H9 (cell line): ENCODE measurements around the gene AIFM3. TPM values are rescaled to one million over a fixed set of nuclear protein-coding genes. Genes with fewer than 3 reads are reported as not detected.

Source experiments
- DNase-seq: peaks from one replicate; pipeline ENCODE4 v3.0.0-alpha.2; 2017
- H2AFZ ChIP-seq: one replicate; pipeline ENCODE4 v1.6.1; 2013; ENCODE audit warnings: mild to moderate bottlenecking, low read length, control low read depth, moderate library complexity
- H2AK5ac ChIP-seq: 2 replicates; pipeline ENCODE4 v1.6.1; 2013; ENCODE audit warnings: low read length, control low read depth, mixed read lengths; ENCODE audit not compliant: insufficient read length
- H2BK120ac ChIP-seq: one replicate; pipeline ENCODE4 v1.6.1; 2013; ENCODE audit warnings: low read depth, mild to moderate bottlenecking, low read length, control low read depth, inconsistent platforms; ENCODE audit not compliant: poor library complexity, severe bottlenecking
- H2BK12ac ChIP-seq: 2 replicates; pipeline ENCODE4 v1.6.1; 2013; ENCODE audit warnings: low read length, control low read depth, mixed read lengths, low read depth; ENCODE audit not compliant: insufficient read length
- H2BK15ac ChIP-seq: 2 replicates; pipeline ENCODE4 v1.6.1; 2013; ENCODE audit warnings: low read depth, low read length, control low read depth
- H2BK20ac ChIP-seq: one replicate; pipeline ENCODE4 v1.6.1; 2013; ENCODE audit warnings: low read depth, mild to moderate bottlenecking, low read length, control low read depth, inconsistent platforms; ENCODE audit not compliant: poor library complexity, severe bottlenecking
- H2BK5ac ChIP-seq: 2 replicates; pipeline ENCODE4 v1.6.1; 2013; ENCODE audit warnings: low read length, control low read depth, mixed read lengths; ENCODE audit not compliant: insufficient read length
- H3K14ac ChIP-seq: 2 replicates; pipeline ENCODE4 v1.6.1; 2013; ENCODE audit warnings: low read length, control low read depth; ENCODE audit not compliant: insufficient read depth
- H3K18ac ChIP-seq: 2 replicates; pipeline ENCODE4 v1.6.1; 2013; ENCODE audit warnings: low read depth, mild to moderate bottlenecking, mixed read lengths, low read length, control low read depth; ENCODE audit not compliant: insufficient read length
- H3K23ac ChIP-seq: 2 replicates; pipeline ENCODE4 v1.6.1; 2013; ENCODE audit warnings: low read length, control low read depth, mixed read lengths, low read depth; ENCODE audit not compliant: insufficient read length
- H3K23me2 ChIP-seq: 2 replicates; pipeline ENCODE4 v1.6.1; 2013; ENCODE audit warnings: low read depth, mild to moderate bottlenecking, mixed read lengths, low read length, control low read depth; ENCODE audit not compliant: insufficient read length, poor library complexity, severe bottlenecking
- H3K27ac ChIP-seq: 2 replicates; pipeline ENCODE4 v1.5.1; 2013; ENCODE audit warnings: low read length, control low read depth, mixed read lengths, low read depth; ENCODE audit not compliant: insufficient read length
- H3K27me3 ChIP-seq: 2 replicates; pipeline ENCODE4 v1.6.1; 2013; ENCODE audit warnings: low read length, control low read depth, inconsistent platforms; ENCODE audit not compliant: insufficient read depth
- H3K4ac ChIP-seq: 2 replicates; pipeline ENCODE4 v1.6.1; 2013; ENCODE audit warnings: low read depth, mild to moderate bottlenecking, control low read depth, inconsistent platforms, low read length, moderate library complexity
- H3K4me1 ChIP-seq: 2 replicates; pipeline ENCODE4 v1.6.1; 2013; ENCODE audit warnings: low read length, control low read depth, inconsistent platforms; ENCODE audit not compliant: insufficient read depth
- H3K4me2 ChIP-seq: 2 replicates; pipeline ENCODE4 v1.6.1; 2013; ENCODE audit warnings: low read length, control low read depth, mixed read lengths; ENCODE audit not compliant: insufficient read length, insufficient read depth
- H3K56ac ChIP-seq: 2 replicates; pipeline ENCODE4 v1.6.1; 2013; ENCODE audit warnings: low read depth, mild to moderate bottlenecking, mixed read lengths, low read length, control low read depth; ENCODE audit not compliant: insufficient read length
- H3K79me1 ChIP-seq: 2 replicates; pipeline ENCODE4 v1.6.1; 2013; ENCODE audit warnings: low read depth, mild to moderate bottlenecking, moderate library complexity, low read length, control low read depth, inconsistent platforms; ENCODE audit not compliant: insufficient read depth, poor library complexity, severe bottlenecking
- H3K79me2 ChIP-seq: 2 replicates; pipeline ENCODE4 v1.6.1; 2013; ENCODE audit warnings: low read length, control low read depth, inconsistent platforms; ENCODE audit not compliant: insufficient read depth
- H3K9ac ChIP-seq: 2 replicates; pipeline ENCODE4 v1.6.1; 2013; ENCODE audit warnings: low read length, control low read depth, mixed read lengths; ENCODE audit not compliant: insufficient read length; ENCODE audit errors: extremely low read depth
- H3K9me3 ChIP-seq: one replicate; pipeline ENCODE4 v1.6.1; 2013; ENCODE audit warnings: low read depth, low read length, inconsistent platforms; ENCODE audit not compliant: control insufficient read depth
- H3T11ph ChIP-seq: one replicate; pipeline ENCODE4 v1.6.1; 2013; ENCODE audit warnings: mild to moderate bottlenecking, low read length, control low read depth, inconsistent platforms
- H4K20me1 ChIP-seq: one replicate; pipeline ENCODE4 v1.6.1; 2013; ENCODE audit not compliant: control insufficient read depth, insufficient read length, insufficient read depth
- H4K5ac ChIP-seq: 2 replicates; pipeline ENCODE4 v1.6.1; 2013; ENCODE audit warnings: low read depth, mild to moderate bottlenecking, mixed read lengths, low read length, control low read depth; ENCODE audit not compliant: insufficient read length
- H4K8ac ChIP-seq: replicated peaks from 2 replicates; pipeline ENCODE4 v1.6.1; 2013; ENCODE audit warnings: low read length, control low read depth, mixed read lengths, low read depth; ENCODE audit not compliant: insufficient read length
- H4K91ac ChIP-seq: 2 replicates; pipeline ENCODE4 v1.6.1; 2013; ENCODE audit warnings: low read depth, mild to moderate bottlenecking, moderate library complexity, mixed read lengths, low read length, control low read depth; ENCODE audit not compliant: insufficient read length
- H3K27ac Mint-ChIP-seq, 3 experiments: 2 replicates in 2 of 3; 3 replicates in 1 of 3; pipeline ENCODE4 v1.8.0; 2020 to 2021; ENCODE audit warnings: mixed read lengths in 3 of 3, mild to moderate bottlenecking in 1 of 3, moderate library complexity in 1 of 3
- H3K27me3 Mint-ChIP-seq: 2 replicates; pipeline ENCODE4 v1.8.0; 2021; ENCODE audit warnings: low read depth, mild to moderate bottlenecking, moderate library complexity, mixed read lengths
- H3K36me3 Mint-ChIP-seq, 3 experiments: 2 replicates in 2 of 3; 3 replicates in 1 of 3; pipeline ENCODE4 v1.8.0; 2020 to 2021; ENCODE audit warnings: low read depth in 3 of 3, mixed read lengths in 3 of 3; ENCODE audit not compliant: insufficient read depth in 1 of 3
- H3K4me1 Mint-ChIP-seq, 2 experiments: 2 replicates each; pipeline ENCODE4 v1.8.0; 2020; ENCODE audit warnings: mixed read lengths in 2 of 2
- H3K4me3 Mint-ChIP-seq, 2 experiments: 2 replicates in 1 of 2; 3 replicates in 1 of 2; pipeline ENCODE4 v1.8.0; 2020 to 2021; ENCODE audit warnings: mild to moderate bottlenecking in 2 of 2, mixed read lengths in 2 of 2, moderate library complexity in 1 of 2
- H3K9me3 Mint-ChIP-seq, 2 experiments: 2 replicates in 1 of 2; 3 replicates in 1 of 2; pipeline ENCODE4 v1.8.0; 2020; ENCODE audit warnings: mild to moderate bottlenecking in 2 of 2, mixed read lengths in 2 of 2, moderate library complexity in 1 of 2
- WGBS: extraction: QIAGEN DNeasy Blood & Tissue Kit; methylation state at CpG from one replicate; pipeline ENCODE4 v1.1.7; 2013; ENCODE audit warnings: missing lambda C conversion rate, low lambda C conversion rate, mixed read lengths; ENCODE audit not compliant: insufficient read length; ENCODE audit errors: extremely low coverage; 5-methylcytosine and 5-hydroxymethylcytosine counted together
- total RNA-seq: library from RNA; stranded (reverse); gene quantifications from 2 replicates; pipeline ENCODE4 v1.2.1, GENCODE V29; 2021
- TF ChIP-seq, protein P1 (sequence below): fragments of 200-600 bp; sonication (generic); conservative IDR thresholded peaks from 3 replicates; pipeline ENCODE4 v1.8.0; 2021; ENCODE audit warnings: antibody characterized with exemption, mild to moderate bottlenecking

AIFM3 gene
- total RNA-seq, 1 experiment from 2014 or later: 1.9 TPM

DNA sequence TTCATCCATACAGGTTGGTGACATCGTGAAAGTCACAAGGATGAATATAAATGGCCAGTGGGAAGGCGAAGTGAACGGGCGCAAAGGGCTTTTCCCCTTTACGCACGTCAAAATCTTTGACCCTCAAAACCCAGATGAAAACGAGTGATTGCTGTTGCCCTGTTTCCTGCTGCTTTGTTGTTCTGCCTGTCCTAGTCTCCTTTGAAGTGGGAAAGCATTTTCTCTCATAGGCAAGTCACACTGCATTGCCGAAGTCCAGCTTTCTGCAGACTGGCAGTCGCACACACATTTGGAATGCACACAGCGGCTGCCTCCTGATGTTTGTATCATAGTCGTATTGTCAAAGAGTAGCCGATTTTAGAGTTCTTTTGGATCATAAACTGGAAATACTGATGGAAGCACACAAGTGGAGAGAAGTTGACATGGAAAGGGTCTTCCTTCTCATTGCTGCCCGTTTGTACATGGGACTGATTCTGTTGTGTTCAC is 17.3 kb upstream of the AIFM3 start:
- H3K9me3 Mint-ChIP-seq: no peaks in the 10 kb centered on the region
- Histone ChIP-seq H4K8ac (no peak overlapping the region), H3K14ac (no peak overlapping the region), H3K27ac (no peak overlapping the region), H2BK15ac (no peak overlapping the region), H3K4me1 (no peaks in the 10 kb centered on the region), H3K4ac (no peak overlapping the region), H3K27me3 (no peaks in the 10 kb centered on the region), H2AK5ac (no peak overlapping the region), H3K23ac (no peak overlapping the region), H3K23me2 (no peaks in the 10 kb centered on the region), H3K9ac (no peak overlapping the region), H3K56ac (no peak overlapping the region), H2BK5ac (no peak overlapping the region), H2BK12ac (no peak overlapping the region), H3T11ph (no peak overlapping the region), H2AFZ (no peak overlapping the region), H3K18ac (no peak overlapping the region), H4K20me1 (no peaks in the 10 kb centered on the region), H3K79me2 (peaks cover 24% of the 10 kb centered on the region; the same call in 1 of the 2 replicates), H3K79me1 (peaks cover 7% of the 10 kb centered on the region), H3K9me3 (no peaks in the 10 kb centered on the region), H3K4me2 (no peak overlapping the region), H2BK120ac (no peak overlapping the region), H4K91ac (no peak overlapping the region), H2BK20ac (no peak overlapping the region), H4K5ac (no peak overlapping the region)
- no peak for DNase-seq
- no peaks in the 10 kb centered on the region for H3K27me3 Mint-ChIP-seq
- peak overlapping the region in 2 of 3 experiments; percentile 44 to 75; a peak in 3 of 7 replicates for H3K27ac Mint-ChIP-seq
- no peak overlapping the region for H3K4me3 Mint-ChIP-seq
- TF ChIP-seq, protein P1, sequence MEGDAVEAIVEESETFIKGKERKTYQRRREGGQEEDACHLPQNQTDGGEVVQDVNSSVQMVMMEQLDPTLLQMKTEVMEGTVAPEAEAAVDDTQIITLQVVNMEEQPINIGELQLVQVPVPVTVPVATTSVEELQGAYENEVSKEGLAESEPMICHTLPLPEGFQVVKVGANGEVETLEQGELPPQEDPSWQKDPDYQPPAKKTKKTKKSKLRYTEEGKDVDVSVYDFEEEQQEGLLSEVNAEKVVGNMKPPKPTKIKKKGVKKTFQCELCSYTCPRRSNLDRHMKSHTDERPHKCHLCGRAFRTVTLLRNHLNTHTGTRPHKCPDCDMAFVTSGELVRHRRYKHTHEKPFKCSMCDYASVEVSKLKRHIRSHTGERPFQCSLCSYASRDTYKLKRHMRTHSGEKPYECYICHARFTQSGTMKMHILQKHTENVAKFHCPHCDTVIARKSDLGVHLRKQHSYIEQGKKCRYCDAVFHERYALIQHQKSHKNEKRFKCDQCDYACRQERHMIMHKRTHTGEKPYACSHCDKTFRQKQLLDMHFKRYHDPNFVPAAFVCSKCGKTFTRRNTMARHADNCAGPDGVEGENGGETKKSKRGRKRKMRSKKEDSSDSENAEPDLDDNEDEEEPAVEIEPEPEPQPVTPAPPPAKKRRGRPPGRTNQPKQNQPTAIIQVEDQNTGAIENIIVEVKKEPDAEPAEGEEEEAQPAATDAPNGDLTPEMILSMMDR: no peak
- peaks cover 3 to 17% of the 10 kb centered on the region in 2 experiments for H3K4me1 Mint-ChIP-seq
- H3K36me3 Mint-ChIP-seq: peaks cover 23 to 57% (median 57%) of the 10 kb centered on the region in 3 experiments; a peak in 6 of 7 replicates
- no CpG with 5 or more reads among the region's 13 CpGs for WGBS
